GM21737 (cell line): ENCODE data around the gene DNAJA3.

Experiments used
- ATAC-seq: cut with Tn5 transposase; IDR thresholded peaks from one replicate; pipeline ENCODE4 v1.9.1; 2021; ENCODE audit warnings: mild to moderate bottlenecking, moderate library complexity; ENCODE audit not compliant: unreplicated experiment

Gene DNAJA3

DNA sequence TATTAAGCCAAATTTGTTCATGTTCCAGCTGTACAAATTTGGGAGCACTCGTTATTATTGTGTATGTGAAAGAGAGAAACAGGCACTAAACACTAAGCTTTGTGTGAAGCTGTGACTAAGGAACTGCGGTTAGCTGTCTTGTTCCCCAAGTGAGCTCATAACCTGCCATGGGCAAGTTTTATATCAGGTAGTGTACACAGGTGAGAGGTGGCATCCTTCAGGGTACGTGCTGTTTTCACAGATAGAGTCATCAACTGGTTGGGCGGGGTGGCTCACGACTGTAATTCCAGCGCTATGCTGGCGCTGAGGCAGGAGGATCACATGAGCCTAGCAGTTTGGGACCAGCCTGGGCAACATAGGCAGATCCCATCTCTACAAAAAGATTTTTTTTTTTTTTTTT is 2.8 kb downstream of the DNAJA3 start:
- ATAC-seq, result no peak

DNA sequence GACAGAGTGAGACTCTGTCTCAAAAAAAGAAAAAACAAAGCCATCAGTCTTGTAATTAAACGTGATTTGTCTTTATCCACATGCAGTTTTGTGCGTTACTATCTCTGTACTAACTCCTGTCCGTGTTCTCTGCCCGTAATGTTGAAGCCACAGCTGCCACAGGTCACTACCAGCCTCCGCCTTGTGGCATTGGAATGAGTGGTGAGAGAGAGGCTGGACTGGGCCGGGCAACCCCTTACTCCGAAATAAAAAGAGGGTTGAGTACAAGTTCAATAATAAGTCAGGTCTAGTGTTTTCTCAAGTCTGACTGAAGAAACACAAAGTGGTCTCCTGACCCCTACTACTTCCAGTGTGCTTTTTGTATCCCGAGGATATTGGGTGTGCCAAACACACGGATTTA is 5.4 kb downstream of the DNAJA3 start:
- no peak for ATAC-seq

DNA sequence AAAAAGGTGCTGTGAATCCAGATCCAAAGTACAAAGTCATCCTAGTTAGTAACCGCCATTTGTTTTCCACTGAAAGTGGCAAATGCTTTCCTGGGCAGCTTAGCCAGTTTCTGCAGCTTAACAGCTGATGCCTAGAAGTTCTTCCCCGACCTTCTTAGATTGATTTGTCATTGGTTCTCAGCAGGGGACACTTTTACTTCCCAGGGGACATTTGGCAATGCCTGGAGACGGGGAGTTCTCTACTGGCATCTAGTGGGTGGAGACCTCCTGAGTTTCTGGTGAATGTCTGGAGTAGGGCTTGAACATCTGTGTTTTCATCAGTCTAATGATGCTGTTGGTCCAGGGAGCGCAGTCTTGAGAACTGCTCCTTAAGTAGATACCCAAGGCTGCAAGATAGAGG is 7.6 kb downstream of the DNAJA3 start:
- ATAC-seq, result no peak

DNA sequence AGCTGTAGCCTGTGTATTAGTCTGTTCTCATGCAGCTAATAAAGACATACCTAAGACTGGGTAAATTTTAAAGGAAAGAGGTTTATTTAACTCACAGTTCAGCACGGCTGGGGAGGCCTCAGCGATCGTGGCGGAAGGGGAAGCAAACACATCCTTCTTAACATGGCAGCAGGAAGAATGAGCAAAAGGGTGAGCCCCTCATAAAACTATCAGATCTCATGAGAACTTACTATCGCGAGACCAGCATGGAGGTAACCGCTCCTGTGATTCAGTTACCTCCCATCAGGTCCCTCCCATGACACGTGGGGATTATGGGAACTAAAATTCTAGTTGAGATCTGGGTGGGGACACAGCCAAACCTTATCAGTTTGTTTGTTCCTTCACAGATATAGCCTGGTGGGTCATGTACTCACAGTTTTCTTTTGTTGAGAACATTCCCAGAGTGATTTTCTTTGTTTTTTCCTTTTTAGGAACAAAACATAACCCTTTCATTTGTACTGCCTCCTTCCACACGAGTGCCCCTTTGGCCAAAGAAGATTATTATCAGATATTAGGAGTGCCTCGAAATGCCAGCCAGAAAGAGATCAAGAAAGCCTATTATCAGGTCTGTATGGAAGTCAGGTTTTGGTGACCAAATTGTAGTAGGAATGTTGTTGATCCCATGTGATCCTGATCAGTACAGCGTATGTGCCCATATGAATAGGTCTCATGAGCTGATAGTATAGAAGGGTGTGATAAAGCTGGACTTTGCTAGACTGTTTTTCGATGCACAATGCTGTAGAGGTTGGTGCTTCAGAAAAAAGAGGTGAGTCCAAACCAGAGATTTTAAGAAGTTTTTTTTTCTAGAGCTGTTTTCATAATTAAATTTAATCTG is 8.5 kb downstream of the DNAJA3 start:
- no peak for ATAC-seq

DNA sequence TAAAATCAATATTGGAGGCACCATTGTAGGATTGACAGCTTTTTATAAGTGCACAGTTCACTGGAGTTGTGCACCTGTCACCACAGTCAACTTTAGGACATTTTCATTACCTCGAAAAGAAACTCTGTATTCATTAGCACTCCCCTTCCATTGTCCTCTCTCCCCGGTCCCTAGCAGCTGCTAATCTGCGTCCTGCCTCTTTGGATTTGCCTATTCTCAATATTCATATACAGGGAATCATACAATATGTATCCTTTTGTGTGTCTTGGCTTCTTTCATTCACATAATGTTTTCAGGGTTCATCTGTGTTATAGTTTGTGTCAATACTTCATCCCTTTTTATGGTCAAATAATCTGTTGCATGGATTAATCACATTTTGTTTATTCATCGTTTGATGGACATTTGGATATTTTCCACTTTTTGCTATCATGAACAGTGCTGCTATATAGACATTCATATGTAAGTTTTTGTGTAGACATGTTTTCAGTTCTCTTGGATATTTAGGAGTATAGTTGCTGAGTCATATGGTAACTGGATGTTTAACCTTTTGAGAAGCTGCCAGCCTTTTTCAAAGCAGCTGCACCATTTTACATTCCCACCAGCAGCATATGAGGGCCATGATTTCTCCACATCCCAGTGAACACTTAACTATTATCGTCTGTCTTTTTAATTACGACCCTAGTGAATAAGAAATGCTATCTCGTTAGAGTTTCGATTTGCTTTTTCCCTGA is 9.8 kb downstream of the DNAJA3 start:
- ATAC-seq, result no peak

DNA sequence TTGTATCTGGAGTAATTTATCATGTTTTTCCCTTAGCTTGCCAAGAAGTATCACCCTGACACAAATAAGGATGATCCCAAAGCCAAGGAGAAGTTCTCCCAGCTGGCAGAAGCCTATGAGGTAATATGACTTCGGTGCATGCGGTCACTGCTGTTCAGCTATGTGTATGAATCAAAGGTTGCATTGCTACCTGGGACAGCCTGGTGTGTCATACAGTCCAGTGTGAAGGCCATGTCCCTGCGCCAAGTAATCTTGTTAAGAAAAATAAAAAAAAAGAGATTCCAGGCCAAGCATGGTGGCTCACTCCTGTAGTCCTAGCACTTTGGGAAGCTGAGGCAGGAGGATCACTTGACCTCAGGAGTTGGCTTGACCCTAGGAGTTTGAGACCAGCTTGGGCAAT is 11.7 kb downstream of the DNAJA3 start:
- ATAC-seq, result no peak

DNA sequence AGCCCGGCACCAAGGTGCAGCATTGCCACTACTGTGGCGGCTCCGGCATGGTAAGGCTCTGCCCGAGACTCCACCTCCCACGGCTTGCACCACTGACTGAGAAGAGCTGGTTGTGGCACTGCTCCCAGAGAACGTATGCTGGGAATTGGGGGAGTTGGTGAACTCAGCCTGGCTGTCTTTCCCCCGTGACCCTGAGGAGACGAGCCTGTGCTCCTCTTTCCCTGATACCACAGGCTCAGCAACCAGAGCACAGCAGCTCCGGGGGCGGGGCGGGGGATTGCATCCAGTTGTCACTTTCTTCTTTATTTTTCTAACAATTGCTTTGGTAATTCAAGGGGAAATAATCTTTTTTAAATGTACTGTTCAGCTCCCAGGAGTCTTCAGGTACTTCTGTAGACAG is 16.7 kb downstream of the DNAJA3 start:
- ATAC-seq, result no peak

DNA sequence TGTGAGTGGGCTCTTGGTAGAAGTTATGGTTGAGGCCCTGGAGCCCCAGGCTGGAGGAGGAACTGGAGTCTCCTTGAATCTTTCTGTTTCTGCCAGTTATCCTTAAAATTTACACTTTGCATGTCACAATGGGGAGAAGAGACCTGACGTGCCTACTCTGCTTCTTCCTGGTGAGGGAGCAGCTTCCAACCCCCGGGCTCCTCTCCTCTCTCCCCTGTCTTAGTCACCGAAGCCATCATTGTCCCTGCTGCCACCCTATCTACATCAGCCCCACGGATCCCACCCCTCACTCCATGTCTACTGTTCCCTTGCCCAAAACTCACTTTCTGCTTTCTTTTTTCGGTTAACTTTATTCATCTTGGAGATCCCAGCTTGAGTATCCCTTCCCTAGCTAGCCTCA is 17.6 kb downstream of the DNAJA3 start:
- no peak for ATAC-seq

DNA sequence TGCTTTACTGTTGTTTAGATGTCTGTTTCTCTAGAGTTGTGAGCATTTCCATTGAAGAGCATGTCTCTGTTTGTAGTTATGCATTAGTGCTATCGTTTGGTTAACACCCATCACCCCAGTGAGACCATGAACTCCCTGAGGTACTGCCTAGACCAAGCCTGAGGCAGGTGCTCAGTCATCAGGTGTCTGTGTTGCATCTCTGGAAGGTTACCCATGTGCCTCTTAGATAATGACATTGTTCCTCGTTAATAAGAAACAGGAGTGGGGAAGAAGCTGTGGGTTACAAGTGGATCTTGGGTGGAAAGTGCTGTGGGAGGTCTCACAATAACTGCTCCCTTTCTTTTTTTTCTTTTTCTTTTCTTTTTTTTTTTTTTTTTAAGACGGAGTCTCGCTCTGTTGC is 18.3 kb downstream of the DNAJA3 start:
- no peak for ATAC-seq

DNA sequence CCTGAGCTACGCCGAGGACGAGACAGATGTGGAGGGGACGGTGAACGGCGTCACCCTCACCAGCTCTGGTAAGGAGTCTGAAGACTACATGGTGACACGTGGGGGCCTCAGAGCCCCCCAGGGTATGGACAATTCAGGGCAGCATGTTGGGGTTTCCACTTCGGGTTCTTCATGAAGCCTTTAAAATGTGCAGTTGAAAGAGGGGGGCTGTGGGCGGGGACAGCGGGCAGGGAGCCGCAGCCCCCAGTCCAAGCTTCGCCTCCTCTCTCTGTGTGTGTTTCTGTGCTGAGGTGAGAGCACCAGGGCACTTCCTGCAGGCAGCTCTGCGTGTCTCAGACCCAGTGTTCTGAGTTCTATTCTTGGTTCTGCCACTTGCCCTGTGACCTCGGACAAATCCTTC is 24.8 kb downstream of the DNAJA3 start:
- ATAC-seq, result no peak

DNA sequence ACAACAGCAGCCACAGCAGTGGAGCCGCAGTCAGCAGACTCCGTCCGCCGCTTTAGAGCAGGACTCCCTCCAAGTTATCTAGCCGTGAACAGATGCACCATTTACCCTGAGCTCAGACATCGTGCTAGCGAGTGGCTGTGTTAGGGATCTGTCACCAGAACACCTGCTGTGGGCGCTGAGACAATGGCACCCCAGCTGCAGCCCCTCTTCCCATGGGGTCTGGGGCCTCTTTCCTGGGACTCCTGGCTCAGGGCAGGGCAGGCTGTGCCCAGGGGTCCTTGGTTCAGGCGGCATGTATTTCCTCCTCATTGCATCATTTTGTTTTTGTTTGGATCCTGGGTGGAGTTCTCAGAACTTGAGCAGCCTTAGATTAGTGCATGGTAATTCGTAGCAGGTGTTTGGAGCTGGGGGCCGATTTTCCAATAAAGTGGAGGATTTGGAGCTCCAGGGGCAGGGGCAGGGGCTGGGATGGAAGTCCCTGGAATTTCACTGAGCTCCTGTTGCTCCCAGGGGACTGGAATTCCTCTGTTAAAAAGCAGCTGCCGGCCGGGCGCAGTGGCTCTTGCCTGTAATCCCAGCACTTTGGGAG is 25.4 kb downstream of the DNAJA3 start:
- ATAC-seq, result no peak

DNA sequence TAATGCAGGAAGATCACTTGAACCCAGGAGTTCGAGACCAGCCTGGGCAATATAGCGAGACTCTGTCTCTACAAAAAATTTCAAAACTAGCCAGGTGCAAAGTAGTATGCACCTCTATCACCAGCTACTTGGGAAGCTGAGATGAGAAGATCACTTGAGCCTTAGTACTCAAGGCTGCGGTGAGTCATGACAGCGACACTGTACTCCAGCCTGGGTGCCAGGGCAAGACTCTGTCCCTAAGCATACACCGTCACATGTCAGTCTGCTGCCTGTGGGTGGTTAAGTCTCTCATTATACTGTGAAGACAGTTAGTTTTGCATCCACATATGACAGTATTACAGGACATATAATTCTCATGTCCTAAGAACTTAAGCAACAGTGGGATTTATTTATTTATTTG is 27.0 kb downstream of the DNAJA3 start:
- no peak for ATAC-seq

DNA sequence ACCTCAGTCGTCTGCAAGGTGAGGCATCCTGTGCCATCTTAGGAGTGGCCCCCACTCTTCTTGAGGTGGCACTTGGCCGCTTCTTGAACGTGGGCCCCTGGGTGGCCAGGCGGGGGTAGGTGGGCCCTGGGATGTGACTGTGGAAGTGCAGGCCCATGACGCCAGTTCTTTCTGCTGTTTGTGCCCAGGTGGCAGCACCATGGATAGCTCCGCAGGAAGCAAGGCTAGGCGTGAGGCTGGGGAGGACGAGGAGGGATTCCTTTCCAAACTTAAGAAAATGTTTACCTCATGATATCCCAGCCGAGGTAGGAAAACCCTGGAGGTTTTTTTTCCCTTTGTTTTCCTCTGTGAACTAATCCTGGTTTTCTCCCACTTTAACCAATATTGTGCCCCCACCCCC is 29.0 kb downstream of the DNAJA3 start:
- ATAC-seq, result no peak

DNA sequence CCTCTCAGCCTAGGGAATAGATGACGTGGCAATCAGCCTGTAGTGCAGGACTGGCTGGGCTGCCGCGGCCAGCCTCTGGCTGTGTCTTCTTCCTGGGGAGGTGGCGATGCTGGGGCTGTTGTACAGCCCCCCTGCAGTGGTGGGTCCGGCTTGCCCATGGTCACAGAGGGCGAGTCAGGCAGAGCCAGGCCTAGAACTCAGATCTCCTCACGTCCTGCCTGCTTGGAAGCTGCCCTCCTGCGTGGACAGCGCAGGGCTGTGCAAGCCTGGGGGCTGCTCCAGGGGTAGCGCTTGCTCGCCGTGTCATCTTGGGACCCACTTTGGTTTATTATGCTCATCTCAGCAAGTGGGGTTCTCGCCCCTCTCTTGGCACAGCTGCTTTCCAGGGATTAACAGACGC is 29.4 kb downstream of the DNAJA3 start:
- no peak for ATAC-seq

DNA sequence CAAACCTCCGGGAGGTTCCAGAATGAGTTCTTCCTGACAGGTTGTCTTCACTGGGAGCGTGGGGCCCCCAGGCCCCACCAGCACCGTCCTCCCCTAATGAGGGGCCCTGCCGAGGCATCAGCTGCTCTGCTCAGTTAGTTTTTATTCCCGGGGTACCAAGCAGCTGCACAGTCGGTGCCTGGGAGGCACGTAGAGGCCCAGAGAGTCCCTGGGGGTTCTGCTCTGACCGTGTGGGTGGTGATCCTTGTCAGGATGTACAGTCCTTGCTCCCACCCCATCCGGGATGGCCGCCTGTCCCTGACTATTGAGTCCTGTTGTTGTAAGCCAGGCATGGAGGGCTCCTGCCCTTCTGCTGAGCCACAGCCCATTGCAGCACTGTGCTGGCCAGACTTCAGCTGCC is 30.3 kb downstream of the DNAJA3 start:
- ATAC-seq, result no peak

DNA sequence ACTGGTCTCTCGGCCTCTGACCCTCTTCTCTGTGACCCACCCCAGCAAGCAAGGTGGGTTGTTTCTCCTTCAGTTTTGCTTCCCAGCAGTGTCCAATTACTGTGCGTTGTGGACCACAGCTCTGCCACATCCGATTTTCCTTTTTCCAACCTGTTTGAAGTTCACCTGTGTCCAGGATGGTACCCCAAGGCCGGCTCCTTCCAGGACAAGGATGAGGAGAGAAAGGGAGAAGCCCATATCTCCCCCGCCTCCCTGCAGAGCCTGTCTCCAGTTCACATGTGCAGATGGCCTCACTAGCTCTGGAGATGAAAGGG is 35.2 kb downstream of the DNAJA3 start:
- no peak for ATAC-seq

DNA sequence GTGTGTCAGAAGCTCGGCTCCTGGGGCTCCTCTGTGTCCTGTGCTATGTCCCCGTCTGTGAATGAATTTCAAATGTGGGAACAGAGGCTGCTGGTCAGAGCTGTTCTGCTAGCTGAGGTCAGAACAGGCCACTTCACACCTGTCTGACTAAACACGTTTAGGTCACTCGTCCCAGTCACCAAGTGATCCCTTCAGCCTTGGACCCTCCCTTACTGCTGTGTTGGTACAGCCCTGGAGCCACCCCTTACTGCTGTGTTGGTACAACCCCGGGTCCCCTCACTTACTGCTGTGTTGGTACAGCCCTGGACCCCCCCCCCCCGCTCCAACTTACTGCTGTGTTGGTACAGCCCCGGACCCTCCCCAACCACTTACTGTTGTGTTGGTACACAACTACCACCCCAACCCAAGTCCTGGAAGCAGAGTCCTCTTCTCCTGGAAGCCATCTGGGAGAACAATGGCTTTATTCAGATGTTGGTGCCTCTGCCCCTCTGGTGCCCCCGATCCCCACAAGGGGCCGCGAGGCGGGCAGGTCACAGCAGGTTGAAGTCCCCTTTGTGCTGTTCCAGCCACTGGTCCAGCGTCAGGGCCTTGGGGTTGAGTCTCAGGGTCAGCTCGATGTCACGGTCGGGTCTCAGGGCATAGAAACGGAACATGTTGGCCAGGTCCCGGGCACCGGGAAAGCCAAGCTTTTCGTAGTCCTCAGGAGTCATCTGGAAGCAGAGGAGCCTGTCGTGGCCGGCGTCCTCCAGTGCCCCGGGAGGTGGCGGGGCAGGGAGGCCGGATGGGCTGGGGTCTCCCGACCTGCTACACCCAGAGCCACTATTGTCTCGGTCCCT is 35.8 kb downstream of the DNAJA3 start:
- ATAC-seq, result no peak

DNA sequence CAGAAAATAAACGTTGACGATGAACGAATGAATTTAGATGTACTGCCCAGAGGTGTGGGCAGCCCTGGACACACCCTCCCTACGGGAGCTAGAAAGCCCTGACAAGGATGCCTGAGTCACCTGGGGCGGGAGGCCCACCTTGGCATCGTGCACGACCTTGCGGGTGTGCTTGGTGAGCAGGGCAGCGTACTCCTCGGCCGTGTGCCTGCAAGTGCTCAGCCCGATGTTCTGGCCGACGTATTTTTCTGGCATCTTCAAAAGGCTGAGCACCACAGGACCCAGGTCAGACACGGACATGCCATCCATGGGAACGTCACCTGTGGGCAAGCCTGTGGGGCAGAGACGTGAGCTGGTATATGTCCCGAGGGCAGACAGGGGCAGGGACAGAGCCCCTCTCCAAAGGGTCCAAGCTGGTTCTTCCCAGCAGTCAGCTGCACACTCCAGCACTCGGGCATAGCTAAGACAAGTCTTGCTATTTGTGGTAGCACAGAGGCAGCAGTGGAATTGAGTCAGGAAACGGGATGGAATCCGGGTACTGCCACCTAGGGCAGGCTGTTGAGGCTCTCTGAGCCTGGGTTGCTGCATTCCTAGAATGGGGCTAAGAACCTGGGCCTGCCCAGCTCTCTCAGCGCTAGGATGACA is 38.0 kb downstream of the DNAJA3 start:
- no peak for ATAC-seq

DNA sequence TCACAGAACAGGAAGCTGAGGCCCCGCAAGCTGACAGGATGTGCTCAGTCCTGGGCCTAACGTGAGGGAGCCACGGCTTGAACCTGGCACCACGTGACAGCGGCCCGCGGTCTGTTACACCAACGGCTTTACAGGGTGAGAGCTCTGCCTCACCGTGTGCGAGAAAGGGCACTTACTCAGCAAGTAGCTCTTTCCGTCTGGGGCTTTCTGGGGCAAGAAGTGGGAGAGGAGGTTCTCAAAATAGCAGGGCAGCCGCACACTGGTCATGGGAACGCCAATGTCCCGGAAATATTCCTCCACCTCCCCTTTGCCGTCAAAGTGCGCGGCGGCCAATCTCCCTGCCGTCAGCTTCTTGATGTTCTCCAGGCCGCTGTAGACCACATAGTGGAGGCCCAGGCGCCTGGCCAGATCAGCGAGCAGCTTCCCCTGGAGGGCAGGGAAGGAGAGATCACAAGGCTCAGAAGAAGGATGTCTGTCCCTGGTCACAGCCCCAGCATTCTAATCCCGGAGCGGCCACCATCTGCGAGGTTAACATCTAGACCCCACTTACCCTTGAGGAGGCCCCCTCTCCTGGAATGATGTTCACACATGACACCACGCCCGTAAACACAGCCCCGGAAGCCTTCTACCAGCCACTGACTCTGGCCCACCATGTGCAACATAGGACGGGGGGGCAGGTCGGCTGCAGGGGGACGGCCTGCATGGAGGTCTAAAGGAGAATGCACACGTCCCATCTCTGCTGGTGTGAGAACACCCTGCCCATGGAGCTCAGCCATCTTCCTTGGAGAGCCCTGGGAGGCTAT is 40.5 kb downstream of the DNAJA3 start:
- ATAC-seq, result no peak

DNA sequence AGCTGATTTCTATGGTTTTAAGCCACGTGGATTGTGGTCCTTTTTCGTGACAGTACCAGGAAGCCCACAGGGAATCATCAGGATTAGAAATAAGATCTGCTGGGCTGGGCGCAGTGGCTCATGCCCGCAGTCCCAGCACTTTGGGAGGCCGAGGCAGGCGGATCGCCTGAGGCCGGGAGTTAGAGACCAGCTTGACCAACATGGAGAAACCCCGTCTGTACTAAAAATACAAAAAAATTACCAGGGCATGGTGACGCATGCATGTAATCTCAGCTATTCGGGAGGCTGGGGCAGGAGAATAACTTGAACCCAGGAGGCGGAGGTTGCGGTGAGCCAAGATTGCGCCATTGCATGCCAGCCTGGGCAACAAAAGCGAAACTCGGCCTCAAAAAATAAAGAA is 42.2 kb downstream of the DNAJA3 start:
- ATAC-seq, result no peak
